Mesenchymal stem cell (in vitro differentiated cells and primary cell): ENCODE measurements around the gene LIN28B.

Experiments used
- DNase-seq: peaks from one replicate; pipeline ENCODE4 v3.0.0-alpha.2; 2013
- H2AFZ ChIP-seq: one replicate; pipeline ENCODE4 v1.6.1; 2013; ENCODE audit warnings: low read depth, mild to moderate bottlenecking, control low read depth, inconsistent platforms, low read length, moderate library complexity
- H2AK5ac ChIP-seq: 2 replicates; pipeline ENCODE4 v1.6.1; 2013; ENCODE audit warnings: low read length, moderate library complexity, mild to moderate bottlenecking, inconsistent platforms; ENCODE audit not compliant: severe bottlenecking
- H2BK120ac ChIP-seq: one replicate; pipeline ENCODE4 v1.6.1; 2013; ENCODE audit warnings: low read depth, mild to moderate bottlenecking, inconsistent platforms, low read length, moderate library complexity
- H2BK12ac ChIP-seq, 2 experiments: one replicate each; pipeline ENCODE4 v1.6.1; 2013; ENCODE audit warnings: inconsistent platforms in 2 of 2, low read length in 2 of 2, mild to moderate bottlenecking in 2 of 2, moderate library complexity in 2 of 2, control low read depth in 1 of 2
- H2BK15ac ChIP-seq: one replicate; pipeline ENCODE4 v1.6.1; 2013; ENCODE audit warnings: mild to moderate bottlenecking, low read depth, inconsistent platforms; ENCODE audit not compliant: poor library complexity, severe bottlenecking
- H2BK5ac ChIP-seq: 2 replicates; pipeline ENCODE4 v1.6.1; 2013; ENCODE audit warnings: low read depth, mild to moderate bottlenecking, low read length, control low read depth, inconsistent platforms; ENCODE audit not compliant: poor library complexity, severe bottlenecking
- H3K14ac ChIP-seq, 2 experiments: one replicate each; pipeline ENCODE4 v1.6.1; 2013; ENCODE audit warnings: inconsistent platforms in 2 of 2, low read length in 2 of 2, control low read depth in 1 of 2, mild to moderate bottlenecking in 1 of 2, moderate library complexity in 1 of 2
- H3K18ac ChIP-seq, 2 experiments: one replicate each; pipeline ENCODE4 v1.6.1; 2013; ENCODE audit warnings: inconsistent platforms in 2 of 2, low read length in 2 of 2, control low read depth in 1 of 2, low read depth in 1 of 2, mild to moderate bottlenecking in 1 of 2
- H3K23ac ChIP-seq, 2 experiments: one replicate each; pipeline ENCODE4 v1.6.1; 2013; ENCODE audit warnings: inconsistent platforms in 2 of 2, low read length in 2 of 2, mild to moderate bottlenecking in 2 of 2, moderate library complexity in 2 of 2, control low read depth in 1 of 2
- H3K27ac ChIP-seq: 2 replicates; pipeline ENCODE4 v1.5.1; 2013; ENCODE audit warnings: mild to moderate bottlenecking, moderate library complexity, low read length, control low read depth, inconsistent platforms; ENCODE audit not compliant: poor library complexity, severe bottlenecking
- H3K27me3 ChIP-seq, 2 experiments: 2 replicates each; pipeline versions ENCODE4 v1.6.1 to v1.7.0; 2013; ENCODE audit warnings: low read length in 2 of 2, mild to moderate bottlenecking in 2 of 2, moderate library complexity in 2 of 2, control low read depth in 1 of 2, inconsistent platforms in 1 of 2; ENCODE audit not compliant: control insufficient read depth in 1 of 2, insufficient read depth in 1 of 2
- H3K36me3 ChIP-seq, 2 experiments: 2 replicates each; pipeline versions ENCODE4 v1.6.1 to v1.7.0; 2013; ENCODE audit warnings: low read length in 2 of 2, control low read depth in 1 of 2, inconsistent platforms in 1 of 2, low read depth in 1 of 2, mild to moderate bottlenecking in 1 of 2; ENCODE audit not compliant: insufficient read depth in 2 of 2, control insufficient read depth in 1 of 2
- H3K4ac ChIP-seq, 2 experiments: one replicate each; pipeline ENCODE4 v1.6.1; 2013; ENCODE audit warnings: inconsistent platforms in 2 of 2, low read length in 2 of 2, mild to moderate bottlenecking in 2 of 2, moderate library complexity in 2 of 2, control low read depth in 1 of 2, low read depth in 1 of 2
- H3K4me1 ChIP-seq: 2 replicates; pipeline ENCODE4 v1.6.1; 2013; ENCODE audit warnings: low read depth, low read length, control low read depth; ENCODE audit not compliant: control insufficient read depth, insufficient read depth
- H3K4me2 ChIP-seq: 2 replicates; pipeline ENCODE4 v1.6.1; 2013; ENCODE audit warnings: low read length, mild to moderate bottlenecking, inconsistent platforms; ENCODE audit not compliant: poor library complexity, severe bottlenecking
- H3K4me3 ChIP-seq, 2 experiments: 2 replicates each; pipeline versions ENCODE4 v1.5.1 to v1.7.0; 2013; ENCODE audit warnings: low read length in 2 of 2, mild to moderate bottlenecking in 2 of 2, control low read depth in 1 of 2, low read depth in 1 of 2; ENCODE audit not compliant: insufficient read depth in 1 of 2
- H3K79me1 ChIP-seq: replicated peaks from 2 replicates; pipeline ENCODE4 v1.6.1; 2013; ENCODE audit warnings: mild to moderate bottlenecking, control low read depth, low read length, inconsistent platforms; ENCODE audit not compliant: poor library complexity, severe bottlenecking
- H3K9ac ChIP-seq: 2 replicates; pipeline ENCODE4 v1.7.0; 2013; ENCODE audit warnings: mild to moderate bottlenecking, low read length, moderate library complexity
- H3K9me3 ChIP-seq: 2 replicates; pipeline ENCODE4 v1.7.0; 2013; ENCODE audit warnings: mild to moderate bottlenecking, low read length; ENCODE audit not compliant: control insufficient read depth
- H4K8ac ChIP-seq: one replicate; pipeline ENCODE4 v1.6.1; 2013; ENCODE audit warnings: inconsistent platforms, mild to moderate bottlenecking, low read length, moderate library complexity
- H4K91ac ChIP-seq: one replicate; pipeline ENCODE4 v1.6.1; 2013; ENCODE audit warnings: mild to moderate bottlenecking, low read length, inconsistent platforms
- WGBS: methylation state at CpG from one replicate; pipeline ENCODE4 v1.1.7; 2013; ENCODE audit warnings: mixed read lengths; 5-methylcytosine and 5-hydroxymethylcytosine counted together

Gene LIN28B

DNA sequence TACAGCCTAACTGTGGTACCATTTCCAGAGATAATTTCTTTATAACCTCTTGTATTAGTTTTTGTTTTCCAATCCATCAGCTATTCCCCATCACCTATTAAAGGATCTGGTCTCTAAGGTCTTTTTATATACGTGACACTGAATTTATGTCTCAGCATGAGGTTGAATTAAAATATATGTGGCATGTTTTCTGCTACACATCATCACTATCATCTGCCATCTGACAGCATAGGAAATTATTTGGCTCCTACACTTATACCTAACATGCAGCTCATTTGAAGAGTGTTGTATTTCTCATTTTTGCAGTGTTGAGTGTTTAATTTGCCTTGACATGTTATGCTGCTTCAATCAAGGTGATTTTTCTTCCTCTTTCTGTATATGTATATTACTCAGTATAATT, 100.3 kb downstream of the LIN28B start:
- Histone ChIP-seq H3K4me1 (no peaks in the 10 kb centered on the region), H3K36me3 (no peaks in the 10 kb centered on the region), H2BK12ac (no peak overlapping the region), H3K18ac (no peak overlapping the region), H2BK120ac (no peak overlapping the region), H2BK15ac (no peak overlapping the region), H3K9me3 (no peaks in the 10 kb centered on the region), H3K4me3 (no peak overlapping the region), H3K4ac (no peak overlapping the region), H4K91ac (no peak overlapping the region), H3K4me2 (no peak overlapping the region), H3K27ac (no peak overlapping the region), H3K79me1 (peaks cover 12% of the 10 kb centered on the region), H3K27me3 (peaks cover 0 to 3% of the 10 kb centered on the region in 2 experiments), H2BK5ac (no peak overlapping the region), H3K14ac (no peak overlapping the region), H2AK5ac (no peak overlapping the region), H3K9ac (no peak overlapping the region), H3K23ac (no peak overlapping the region), H4K8ac (no peak overlapping the region), H2AFZ (no peak overlapping the region)
- no CpG with 5 or more reads among the region's 1 CpG for WGBS
- DNase-seq = no peak

DNA sequence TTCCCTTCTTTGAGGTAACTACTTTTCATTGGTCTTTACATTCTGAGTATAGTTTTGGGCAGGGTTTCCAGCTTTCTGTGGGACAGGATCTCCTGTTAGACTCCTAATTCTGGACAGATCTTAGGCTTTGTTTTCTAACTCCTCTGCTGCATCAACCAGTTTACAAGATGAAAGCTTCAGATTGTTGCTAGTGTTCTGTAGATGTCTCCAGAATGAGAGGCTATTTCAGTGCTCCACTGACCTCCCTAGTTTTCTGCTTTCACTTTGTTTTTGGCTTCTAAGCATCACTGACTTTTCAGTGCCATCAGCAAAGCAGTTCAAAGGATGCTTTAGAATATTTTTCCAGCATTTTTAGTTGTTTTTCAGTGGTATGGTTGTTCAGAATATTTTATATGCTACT, 101.4 kb downstream of the LIN28B start:
- Histone ChIP-seq H3K27me3 (peaks cover 0 to 3% of the 10 kb centered on the region in 2 experiments), H2BK120ac (no peak overlapping the region), H3K79me1 (peaks cover 12% of the 10 kb centered on the region), H3K14ac (no peak overlapping the region), H3K23ac (no peak overlapping the region), H3K18ac (no peak overlapping the region), H2AK5ac (no peak overlapping the region), H2BK5ac (no peak overlapping the region), H2BK15ac (no peak overlapping the region), H3K9ac (no peak overlapping the region), H3K4me2 (no peak overlapping the region), H2BK12ac (no peak overlapping the region), H3K4me3 (no peak overlapping the region), H4K91ac (no peak overlapping the region), H4K8ac (no peak overlapping the region), H3K4me1 (no peaks in the 10 kb centered on the region), H3K36me3 (no peaks in the 10 kb centered on the region), H2AFZ (no peak overlapping the region), H3K9me3 (no peaks in the 10 kb centered on the region), H3K27ac (no peak overlapping the region), H3K4ac (no peak overlapping the region)
- DNase-seq = no peak

GRCh38 chr6:105058846-105059245, 101.9 kb downstream of the LIN28B start:
- Histone ChIP-seq H2BK15ac (no peak overlapping the region), H3K14ac (no peak overlapping the region), H3K36me3 (no peaks in the 10 kb centered on the region), H3K4me3 (no peak overlapping the region), H3K9me3 (no peaks in the 10 kb centered on the region), H3K27ac (no peak overlapping the region), H3K23ac (no peak overlapping the region), H3K4ac (no peak overlapping the region), H2BK5ac (no peak overlapping the region), H3K79me1 (peaks cover 12% of the 10 kb centered on the region), H2AK5ac (no peak overlapping the region), H3K4me2 (no peak overlapping the region), H4K8ac (no peak overlapping the region), H3K18ac (no peak overlapping the region), H2BK120ac (no peak overlapping the region), H4K91ac (no peak overlapping the region), H3K9ac (no peak overlapping the region), H2AFZ (no peak overlapping the region), H3K4me1 (no peaks in the 10 kb centered on the region), H3K27me3 (peaks cover 0 to 3% of the 10 kb centered on the region in 2 experiments), H2BK12ac (no peak overlapping the region)
- no peak for DNase-seq
- 88% methylated on average over 1 of the region's 4 CpGs for WGBS

GRCh38 chr6:105066233-105066632, 109.3 kb downstream of the LIN28B start:
- Histone ChIP-seq H3K14ac (no peak overlapping the region), H4K91ac (no peak overlapping the region), H3K27ac (no peak overlapping the region), H2BK12ac (no peak overlapping the region), H2BK15ac (no peak overlapping the region), H2BK120ac (no peak overlapping the region), H3K4me3 (no peak overlapping the region), H3K9ac (no peak overlapping the region), H2AK5ac (no peak overlapping the region), H3K4me2 (no peak overlapping the region), H3K9me3 (no peaks in the 10 kb centered on the region), H3K18ac (no peak overlapping the region), H3K79me1 (no peaks in the 10 kb centered on the region), H4K8ac (no peak overlapping the region), H2AFZ (no peak overlapping the region), H3K4me1 (no peaks in the 10 kb centered on the region), H3K27me3 (peaks cover 0 to 22% of the 10 kb centered on the region in 2 experiments), H3K4ac (no peak overlapping the region), H3K36me3 (no peaks in the 10 kb centered on the region), H2BK5ac (no peak overlapping the region), H3K23ac (no peak overlapping the region)
- 100% methylated on average over 1 of the region's 3 CpGs for WGBS
- no peak for DNase-seq
